ENCODE data around the gene DRC1. TPM values are rescaled to one million over a fixed set of nuclear protein-coding genes. Genes with fewer than 3 reads are reported as not detected.

The DRC1 gene
- total RNA-seq, 2 donors from 2014 or later = not detected

DNA sequence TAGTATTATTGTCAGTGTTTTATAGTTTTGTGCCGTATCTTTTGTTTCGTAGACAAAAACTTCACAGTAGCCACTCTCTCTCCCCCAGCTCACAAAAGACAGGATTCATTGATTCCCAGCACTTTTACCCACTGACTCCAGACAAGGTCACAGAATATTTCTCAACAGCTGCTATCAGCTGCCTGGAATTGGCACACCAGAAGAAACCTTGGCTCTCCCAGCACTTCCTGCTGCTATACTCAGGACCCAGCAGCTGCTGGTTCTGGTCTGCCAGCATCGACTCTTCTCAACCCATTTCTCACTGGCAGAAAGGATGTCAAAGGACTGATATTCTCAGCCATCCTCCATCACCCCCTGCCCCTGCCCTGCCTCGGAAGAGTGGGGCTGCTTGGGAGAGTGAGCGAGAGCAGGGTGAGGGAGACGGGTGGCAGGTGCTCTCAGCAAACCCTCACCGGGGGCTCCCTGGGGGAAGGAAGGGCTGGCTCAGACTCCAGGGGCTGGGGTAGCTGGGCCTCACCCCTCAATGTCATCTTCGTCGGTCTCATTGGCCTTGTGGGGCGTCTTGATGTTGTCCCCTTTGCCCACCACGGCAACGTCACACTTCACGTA lies 82.3 kb downstream of the DRC1 start:
- H3K36me3 Mint-ChIP-seq = no peaks in the 10 kb centered on the region
- H3K9me3 Mint-ChIP-seq = no peaks in the 10 kb centered on the region
- ATAC-seq (no peak), DNase-seq (ENCODE audit: low spot score) (no peak)
- peaks cover 2 to 9% of the 10 kb centered on the region in 2 donors for H3K27me3 Mint-ChIP-seq
- no peak overlapping the region for H3K4me3 Mint-ChIP-seq
- peaks cover 0 to 5% of the 10 kb centered on the region in 2 donors for H3K4me1 Mint-ChIP-seq (ENCODE audit: low read depth in 2 of 2)
- no peak overlapping the region for H3K27ac Mint-ChIP-seq

DNA sequence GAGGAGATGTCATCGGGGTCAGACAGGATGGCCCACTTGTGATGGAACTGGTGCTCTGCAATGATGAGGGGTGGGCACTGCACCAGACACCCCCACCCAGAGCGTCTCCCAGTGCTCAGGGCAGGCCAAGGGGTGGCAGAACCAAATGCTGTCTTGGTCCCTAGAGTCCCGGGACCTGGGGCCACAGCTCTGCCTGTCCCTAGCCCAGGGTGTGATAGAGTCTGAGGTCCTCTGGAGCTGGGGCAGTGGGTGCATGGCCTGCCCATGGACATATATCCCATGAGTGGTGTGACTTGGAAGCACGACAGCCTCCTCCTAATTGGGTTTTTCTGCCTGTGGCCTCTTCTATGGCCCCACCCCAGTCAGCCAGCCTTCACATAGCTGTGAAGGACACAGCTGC lies 82.9 kb downstream of the DRC1 start:
- Mint-ChIP-seq H3K27ac (no peak overlapping the region), H3K36me3 (no peaks in the 10 kb centered on the region), H3K4me1 (ENCODE audit: low read depth in 2 of 2) (peaks cover 0 to 5% of the 10 kb centered on the region in 2 donors), H3K27me3 (peaks cover 2 to 9% of the 10 kb centered on the region in 2 donors), H3K9me3 (no peaks in the 10 kb centered on the region), H3K4me3 (no peak overlapping the region)
- no peak for DNase-seq (ENCODE audit: low spot score)
- ATAC-seq = no peak

DNA sequence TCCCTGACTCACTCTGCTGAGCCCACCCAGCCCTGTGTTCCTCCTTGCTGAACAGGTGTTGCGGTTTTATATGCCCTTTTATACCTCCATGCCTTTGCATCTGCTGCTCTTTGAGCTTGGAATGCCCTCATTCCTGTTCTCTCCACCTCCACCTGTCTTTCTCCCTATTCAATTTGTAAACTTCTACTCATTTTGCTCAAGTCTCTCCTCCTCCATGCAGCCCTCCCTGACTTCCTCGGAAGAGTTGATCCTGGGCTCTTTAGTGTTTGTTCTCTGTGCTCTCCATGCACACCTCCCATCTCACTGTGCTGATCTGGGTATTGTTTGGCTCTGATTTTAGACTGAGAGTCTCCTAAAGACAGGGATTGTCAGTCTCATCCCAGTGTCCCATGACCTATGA lies 83.4 kb downstream of the DRC1 start:
- ATAC-seq = no peak
- H3K4me1 Mint-ChIP-seq (ENCODE audit: low read depth in 2 of 2) = peaks cover 0 to 5% of the 10 kb centered on the region in 2 donors
- no peaks in the 10 kb centered on the region for H3K9me3 Mint-ChIP-seq
- H3K36me3 Mint-ChIP-seq = no peaks in the 10 kb centered on the region
- no peak overlapping the region for H3K4me3 Mint-ChIP-seq
- peaks cover 2 to 9% of the 10 kb centered on the region in 2 donors for H3K27me3 Mint-ChIP-seq
- H3K27ac Mint-ChIP-seq = no peak overlapping the region
- DNase-seq (ENCODE audit: low spot score) = no peak

DNA sequence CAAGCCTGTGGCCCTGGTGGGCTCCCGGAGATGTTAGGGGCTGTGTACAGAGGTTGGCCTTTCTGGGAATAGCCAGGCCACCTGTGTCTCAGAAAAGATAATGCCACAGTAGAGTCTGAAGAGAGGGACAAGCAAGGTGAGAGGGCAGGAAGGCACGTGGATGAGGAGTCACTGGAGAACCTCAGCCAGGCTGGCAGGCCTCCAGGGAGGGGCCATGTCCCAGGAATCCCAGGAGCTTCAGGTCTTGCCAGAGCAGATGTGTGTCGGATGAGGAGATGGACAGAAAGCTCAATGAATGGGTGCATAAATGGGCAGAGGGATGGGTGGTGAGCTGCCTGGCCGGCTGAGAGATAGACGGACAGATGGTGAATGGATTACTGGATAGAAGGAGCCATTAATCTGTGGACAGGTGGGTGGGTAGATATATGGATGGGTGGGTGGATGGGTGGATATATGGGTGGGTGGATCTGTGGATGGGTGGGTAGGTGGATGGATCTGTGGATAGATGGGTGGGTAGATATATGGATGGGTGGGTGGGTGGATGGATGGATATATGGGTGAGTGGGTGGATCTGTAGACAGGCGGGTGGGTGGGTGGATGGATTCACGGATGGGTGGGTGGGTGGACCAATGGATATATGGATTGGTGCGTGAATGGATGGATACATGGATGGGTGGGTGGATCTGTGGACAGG lies 84.2 kb downstream of the DRC1 start:
- Mint-ChIP-seq H3K27me3 (peaks cover 2 to 9% of the 10 kb centered on the region in 2 donors), H3K4me3 (no peak overlapping the region), H3K9me3 (no peaks in the 10 kb centered on the region), H3K27ac (no peak overlapping the region), H3K4me1 (ENCODE audit: low read depth in 2 of 2) (peaks cover 0 to 5% of the 10 kb centered on the region in 2 donors), H3K36me3 (no peaks in the 10 kb centered on the region)
- ATAC-seq = no peak
- DNase-seq (ENCODE audit: low spot score) = no peak

DNA sequence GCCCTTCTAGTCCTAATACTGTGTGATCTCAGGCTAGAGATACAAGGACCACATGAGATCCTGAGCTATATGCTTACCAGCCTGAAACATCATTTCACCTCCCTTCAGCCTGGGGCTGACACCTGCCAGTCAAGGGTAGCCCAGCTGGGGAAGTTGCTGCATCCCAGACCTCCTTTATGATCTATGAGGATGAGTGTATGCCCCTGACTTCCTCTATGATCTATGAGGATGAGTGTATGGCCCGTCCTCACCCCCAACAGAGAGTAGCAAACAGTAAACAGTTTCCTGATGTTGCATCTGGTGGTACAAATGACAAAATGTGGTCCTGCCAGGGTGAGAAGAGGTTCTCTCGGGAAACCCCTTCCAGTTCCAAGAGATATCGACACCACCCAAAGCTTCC lies 85.1 kb downstream of the DRC1 start:
- DNase-seq (ENCODE audit: low spot score) (no peak), ATAC-seq (no peak)
- Mint-ChIP-seq H3K27me3 (peaks cover 2 to 9% of the 10 kb centered on the region in 2 donors), H3K27ac (no peak overlapping the region), H3K9me3 (no peaks in the 10 kb centered on the region), H3K4me3 (no peak overlapping the region), H3K36me3 (no peaks in the 10 kb centered on the region), H3K4me1 (ENCODE audit: low read depth in 2 of 2) (peaks cover 0 to 5% of the 10 kb centered on the region in 2 donors)

DNA sequence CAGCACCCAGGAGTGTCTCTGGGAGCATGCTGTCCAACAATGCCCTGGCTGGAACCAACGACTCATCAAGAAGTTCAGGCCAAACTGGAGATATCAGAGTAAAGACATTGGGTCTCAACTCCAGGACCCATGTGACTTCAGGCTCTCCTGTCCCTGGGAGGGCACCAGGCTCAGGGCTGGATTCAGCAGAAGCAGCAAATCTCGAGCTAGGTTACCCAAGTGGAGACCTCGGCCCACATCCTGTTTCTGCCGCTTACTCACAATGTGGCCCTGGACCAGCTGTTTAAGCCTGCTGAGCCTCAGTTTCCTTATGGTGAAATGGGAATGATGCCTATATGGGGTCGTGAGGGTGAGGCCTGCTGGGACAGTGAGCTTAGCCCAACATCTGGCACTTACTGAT lies 85.5 kb downstream of the DRC1 start:
- ATAC-seq (no peak), DNase-seq (ENCODE audit: low spot score) (no peak)
- Mint-ChIP-seq H3K4me1 (ENCODE audit: low read depth in 2 of 2) (peaks cover 0 to 5% of the 10 kb centered on the region in 2 donors), H3K36me3 (no peaks in the 10 kb centered on the region), H3K4me3 (no peak overlapping the region), H3K27ac (no peak overlapping the region), H3K9me3 (no peaks in the 10 kb centered on the region), H3K27me3 (peaks cover 2 to 9% of the 10 kb centered on the region in 2 donors)

DNA sequence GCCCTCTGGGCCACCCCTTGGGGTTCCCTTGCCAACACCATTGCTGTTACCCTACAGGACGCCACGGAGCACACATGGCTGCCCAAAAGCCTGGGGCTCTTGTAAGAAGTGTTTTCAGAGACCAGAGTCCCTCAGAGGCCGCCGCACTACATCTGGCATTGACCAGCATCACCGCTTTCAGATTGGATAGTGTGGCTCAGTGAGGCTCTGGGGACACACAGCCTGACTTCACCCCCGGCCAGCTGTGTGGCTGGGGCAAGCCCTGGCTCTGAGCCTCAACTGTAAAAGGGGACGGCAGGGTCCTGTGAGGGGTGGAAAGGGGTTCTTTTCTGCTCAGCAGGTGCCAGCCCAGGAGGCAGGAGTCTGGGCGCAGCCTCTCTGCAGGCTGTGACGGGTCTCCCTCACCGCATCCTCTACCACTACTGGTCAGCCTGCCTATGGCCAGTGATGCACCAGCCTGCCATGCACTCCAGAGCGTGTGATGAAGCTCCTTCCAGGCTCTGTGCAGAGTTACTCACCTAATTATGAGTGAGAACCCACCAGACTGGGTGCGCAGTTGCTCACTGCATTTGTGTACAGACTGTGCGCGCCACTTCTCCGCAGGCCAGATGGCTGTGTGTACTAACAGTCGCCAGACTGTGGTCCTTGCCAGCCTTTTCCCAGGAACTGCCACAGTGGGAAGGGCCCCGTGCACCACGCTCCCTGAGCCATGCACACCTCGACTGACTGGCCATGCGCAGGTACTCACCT lies 86.9 kb downstream of the DRC1 start:
- Mint-ChIP-seq H3K9me3 (no peaks in the 10 kb centered on the region), H3K27me3 (peaks cover 2 to 9% of the 10 kb centered on the region in 2 donors), H3K27ac (no peak overlapping the region), H3K4me3 (no peak overlapping the region), H3K4me1 (ENCODE audit: low read depth in 2 of 2) (no peaks in the 10 kb centered on the region), H3K36me3 (no peaks in the 10 kb centered on the region)
- ATAC-seq = no peak
- DNase-seq (ENCODE audit: low spot score) = no peak

DNA sequence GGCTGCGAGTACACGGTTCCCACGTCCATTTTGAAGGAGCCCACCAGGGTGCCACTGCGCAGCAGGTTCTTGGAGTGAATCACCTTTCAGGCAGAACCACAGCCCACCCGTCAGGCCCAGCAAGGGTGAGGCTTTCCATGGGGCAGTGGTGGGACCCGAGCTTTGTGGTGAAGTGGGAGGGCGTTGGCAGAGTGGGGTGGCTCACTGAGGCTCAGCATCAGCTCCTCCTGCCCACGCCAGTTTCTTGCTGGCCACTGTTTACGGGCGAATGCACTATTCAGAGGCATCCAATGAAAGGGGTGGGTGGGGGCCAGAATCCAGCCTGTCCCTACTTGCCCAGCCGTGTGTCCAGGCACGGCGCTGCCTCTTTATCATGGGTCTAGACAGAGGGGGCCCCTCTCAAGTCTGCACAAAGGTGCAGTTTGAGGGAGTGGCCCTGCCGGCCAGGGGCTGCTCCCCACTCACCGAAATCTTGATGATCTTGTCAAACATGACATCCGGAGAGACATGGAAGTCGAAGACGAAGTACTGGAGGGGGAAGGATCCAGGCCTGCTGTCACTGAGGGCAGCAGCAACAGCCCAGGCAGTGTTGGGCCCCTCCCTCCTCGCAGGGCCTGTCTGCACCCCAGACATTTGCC lies 87.6 kb downstream of the DRC1 start:
- ATAC-seq (no peak), DNase-seq (ENCODE audit: low spot score) (no peak)
- H3K27me3 Mint-ChIP-seq = peaks cover 2 to 9% of the 10 kb centered on the region in 2 donors
- no peaks in the 10 kb centered on the region for H3K4me1 Mint-ChIP-seq (ENCODE audit: low read depth in 2 of 2)
- no peak overlapping the region for H3K4me3 Mint-ChIP-seq
- H3K36me3 Mint-ChIP-seq = no peaks in the 10 kb centered on the region
- H3K27ac Mint-ChIP-seq = no peak overlapping the region
- no peaks in the 10 kb centered on the region for H3K9me3 Mint-ChIP-seq

DNA sequence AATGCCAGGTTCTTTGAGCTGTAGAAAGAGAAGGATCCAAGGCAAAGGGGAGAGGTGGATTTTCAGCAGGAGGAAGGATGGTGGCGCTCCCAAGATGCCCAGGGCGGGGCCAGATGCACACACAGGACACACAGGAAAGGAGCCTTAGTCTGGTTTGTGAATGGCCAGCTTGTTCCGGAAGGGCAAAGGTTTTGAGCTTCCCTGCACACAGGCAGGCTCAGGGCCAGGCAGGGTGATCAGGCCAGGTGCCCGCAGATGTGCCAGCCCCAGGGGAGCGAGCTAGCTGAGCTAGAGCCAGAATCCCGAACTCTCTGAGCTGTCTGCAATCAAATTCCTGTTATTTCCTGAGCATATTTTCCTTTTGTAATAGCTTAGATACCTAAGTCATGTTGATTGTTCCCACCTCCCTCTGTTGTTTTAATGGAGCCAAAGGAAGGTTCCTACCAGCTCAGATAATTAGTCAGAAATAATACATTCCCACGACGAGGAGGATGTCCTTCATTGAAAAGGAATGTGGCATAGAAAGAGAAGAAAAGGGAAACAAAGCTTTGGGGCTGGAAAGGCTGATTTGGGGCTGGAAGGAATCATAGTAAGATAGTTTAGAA lies 89.9 kb downstream of the DRC1 start:
- no peak for ATAC-seq
- Mint-ChIP-seq H3K27ac (no peak overlapping the region), H3K9me3 (no peaks in the 10 kb centered on the region), H3K27me3 (peaks cover 0 to 3% of the 10 kb centered on the region in 2 donors), H3K4me3 (no peak overlapping the region), H3K4me1 (ENCODE audit: low read depth in 2 of 2) (no peaks in the 10 kb centered on the region), H3K36me3 (no peaks in the 10 kb centered on the region)
- DNase-seq (ENCODE audit: low spot score) = no peak

DNA sequence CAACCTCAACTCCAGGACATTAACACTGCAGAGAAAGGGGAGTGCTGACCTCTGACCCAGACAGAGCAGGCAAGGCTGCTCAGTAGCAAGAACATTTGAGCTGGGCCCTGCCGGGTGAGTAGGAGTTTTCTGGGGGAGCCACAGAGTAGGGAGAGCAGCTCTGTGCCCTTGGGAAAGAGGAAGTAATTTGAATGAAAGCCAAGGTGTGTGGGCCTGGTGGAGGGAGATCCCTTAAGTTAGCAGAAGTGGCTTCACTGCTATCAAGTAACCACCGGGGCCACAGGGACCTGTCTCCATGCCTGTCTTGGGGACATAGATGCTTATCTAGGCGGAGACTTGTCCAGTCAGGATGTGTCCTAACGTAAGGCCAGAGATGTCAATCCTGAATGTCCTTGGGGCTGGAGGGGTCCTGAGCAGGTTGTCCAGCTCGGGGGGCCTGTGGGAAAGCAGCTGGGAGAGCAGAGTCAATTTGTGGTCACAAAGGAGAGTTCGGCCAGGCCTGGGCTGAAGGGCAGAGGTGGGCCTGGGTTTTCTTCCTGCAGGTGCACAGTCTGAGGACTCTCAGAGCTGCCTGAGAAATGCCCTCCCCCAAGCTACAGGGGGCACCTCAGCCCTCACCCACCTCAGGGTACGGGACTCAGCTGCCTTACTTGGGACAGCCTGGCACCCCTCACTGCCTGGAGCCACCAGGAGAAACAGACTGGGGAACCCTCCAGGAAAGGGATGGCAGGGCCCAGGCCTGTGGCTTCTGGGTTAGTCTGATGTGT lies 91.2 kb downstream of the DRC1 start:
- ATAC-seq = peak in 1 of 2 donors; percentile 16
- no peak overlapping the region for H3K27ac Mint-ChIP-seq
- H3K4me3 Mint-ChIP-seq = no peak overlapping the region
- no peaks in the 10 kb centered on the region for H3K9me3 Mint-ChIP-seq
- DNase-seq (ENCODE audit: low spot score) = no peak
- H3K27me3 Mint-ChIP-seq = peaks cover 0 to 3% of the 10 kb centered on the region in 2 donors
- no peaks in the 10 kb centered on the region for H3K36me3 Mint-ChIP-seq
- H3K4me1 Mint-ChIP-seq (ENCODE audit: low read depth in 2 of 2) = no peaks in the 10 kb centered on the region

DNA sequence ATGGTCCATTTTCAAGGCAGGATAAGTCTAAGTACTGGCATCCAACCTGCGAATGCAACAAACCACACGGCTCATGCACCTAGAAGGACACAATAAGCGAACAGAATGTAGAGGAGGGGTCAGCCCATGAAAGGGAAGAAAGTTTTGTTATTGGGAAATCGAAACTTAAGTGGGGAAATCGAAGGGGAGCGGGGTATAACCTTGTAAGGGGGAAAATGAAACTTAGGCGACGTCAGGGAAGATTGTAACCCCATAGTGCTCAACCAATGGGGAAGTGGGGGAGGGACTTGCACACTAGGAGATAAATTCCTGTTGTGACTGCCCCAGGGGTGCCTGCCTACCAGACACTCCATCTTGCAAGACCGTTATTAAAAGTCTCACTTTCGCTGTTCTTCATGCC lies 91.8 kb downstream of the DRC1 start:
- H3K27ac Mint-ChIP-seq = no peak overlapping the region
- no peaks in the 10 kb centered on the region for H3K4me1 Mint-ChIP-seq (ENCODE audit: low read depth in 2 of 2)
- no peaks in the 10 kb centered on the region for H3K9me3 Mint-ChIP-seq
- H3K36me3 Mint-ChIP-seq = no peaks in the 10 kb centered on the region
- H3K4me3 Mint-ChIP-seq = no peak overlapping the region
- DNase-seq (ENCODE audit: low spot score) (no peak), ATAC-seq (peak in 1 of 2 donors; percentile 41)
- peaks cover 0 to 5% of the 10 kb centered on the region in 2 donors for H3K27me3 Mint-ChIP-seq

DNA sequence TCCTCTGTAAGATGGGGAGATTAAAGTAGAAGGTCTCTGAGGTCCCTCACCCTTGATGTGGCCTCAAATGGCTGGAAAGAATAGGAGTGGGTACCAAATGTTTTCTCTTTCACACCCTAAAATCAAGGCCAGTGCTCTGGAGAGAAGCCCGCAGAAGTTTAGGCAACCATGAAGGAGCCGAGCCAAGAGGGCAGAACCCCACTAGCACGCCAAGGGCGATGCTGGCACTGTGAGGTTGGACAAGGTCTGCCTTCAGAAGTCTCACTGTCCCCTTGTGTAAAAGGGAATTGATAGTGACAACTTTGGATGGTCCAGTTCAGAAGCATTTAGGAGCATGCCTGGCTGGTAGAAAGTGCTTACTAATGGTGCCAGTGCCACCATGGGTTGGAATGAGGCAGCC lies 92.5 kb downstream of the DRC1 start:
- Mint-ChIP-seq H3K4me3 (no peak overlapping the region), H3K27me3 (peaks cover 5 to 11% of the 10 kb centered on the region in 2 donors), H3K27ac (no peak overlapping the region)

DNA sequence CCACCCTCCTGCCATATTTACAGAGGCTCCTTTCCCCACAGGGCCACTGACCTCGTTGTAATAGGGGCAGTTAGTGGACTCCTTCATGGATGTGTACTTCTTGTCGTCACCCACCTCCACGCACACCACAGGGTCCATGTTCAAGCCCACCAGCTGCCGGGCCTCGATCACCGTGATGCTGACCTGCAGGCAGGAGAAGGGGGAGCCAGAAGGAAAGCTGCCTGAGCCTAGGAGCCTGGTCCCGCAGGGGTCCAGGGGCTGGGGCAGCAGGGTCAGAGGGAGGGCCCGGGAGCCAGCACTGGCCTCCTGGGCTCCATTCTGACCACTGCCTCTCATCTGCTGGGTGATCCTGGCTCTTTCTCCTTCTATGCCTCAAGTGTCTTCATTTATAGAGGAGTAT lies 93.2 kb downstream of the DRC1 start:
- H3K36me3 Mint-ChIP-seq = no peaks in the 10 kb centered on the region
- no peaks in the 10 kb centered on the region for H3K9me3 Mint-ChIP-seq
- ATAC-seq (no peak), DNase-seq (ENCODE audit: low spot score) (no peak)
- H3K4me1 Mint-ChIP-seq (ENCODE audit: low read depth in 2 of 2) = no peaks in the 10 kb centered on the region
- H3K4me3 Mint-ChIP-seq = no peak overlapping the region
- H3K27me3 Mint-ChIP-seq = peaks cover 6 to 11% of the 10 kb centered on the region in 2 donors
- H3K27ac Mint-ChIP-seq = no peak overlapping the region

More for the DNA sequence above, 92.5 kb downstream of the DRC1 start:
- no peaks in the 10 kb centered on the region for H3K9me3 Mint-ChIP-seq
- no peaks in the 10 kb centered on the region for H3K36me3 Mint-ChIP-seq
- DNase-seq (ENCODE audit: low spot score) (no peak), ATAC-seq (no peak)
- no peaks in the 10 kb centered on the region for H3K4me1 Mint-ChIP-seq (ENCODE audit: low read depth in 2 of 2)
